ENCODE data around the gene PLPP2. TPM values are rescaled to one million over a fixed set of nuclear protein-coding genes. Genes with fewer than 3 reads are reported as not detected.

The PLPP2 gene
- total RNA-seq, 4 donors from 2014 or later, result 12.1 to 82.5 (median 36.8) TPM

- Histone ChIP-seq H3K36me3 (peaks cover 36 to 91% (median 46%) of the 10 kb centered on the region in 3 donors), H3K4me1 (no peaks in the 10 kb centered on the region), H3K27me3 (no peaks in the 10 kb centered on the region), H3K9me3 (no peaks in the 10 kb centered on the region), H3K27ac (peak overlapping the region in 3 of 4 donors; percentile 9 to 73 (median 65)), H3K4me3 (peak overlapping the region in 3 of 4 donors; percentile 15 to 42 (median 38))
- no peak for DNase-seq
- TF ChIP-seq POLR2A (IDR thresholded peaks at IDR 0.05), result no peak
- no peak for TF ChIP-seq CTCF (IDR thresholded peaks at IDR 0.05)
- WGBS, 2 donors, result 100% methylated on average over 1 of the region's 33 CpGs; no CpG with 5 or more reads in 1 of the 2 donors
- intact Hi-C loops (cut with DNase I), result no loop called here
Measured at GRCh38 chr19:311813-312261, 20.6 kb upstream of the PLPP2 start.

- 83 to 85% methylated on average over 9 to 12 of the region's 24 CpGs for WGBS, 2 donors
- H3K4me1 ChIP-seq, result no peaks in the 10 kb centered on the region
- H3K27me3 ChIP-seq, result no peaks in the 10 kb centered on the region
- TF ChIP-seq POLR2A (IDR thresholded peaks at IDR 0.05) (no peak), CTCF (IDR thresholded peaks at IDR 0.05) (no peak)
- no peaks in the 10 kb centered on the region for H3K9me3 ChIP-seq
- H3K36me3 ChIP-seq, result peaks cover 45 to 91% (median 54%) of the 10 kb centered on the region in 3 donors
- intact Hi-C loops (cut with DNase I), result no loop called here
- DNase-seq, result no peak
- H3K27ac ChIP-seq, result peak overlapping the region; percentile 9 to 73 (median 54)
- H3K4me3 ChIP-seq, result peak overlapping the region; percentile 7 to 42 (median 26)
Measured at GRCh38 chr19:310781-311496, 19.7 kb upstream of the PLPP2 start.

GRCh38 chr19:310141-310651, 19.0 kb upstream of the PLPP2 start:
- H3K36me3 ChIP-seq, result peaks cover 43 to 91% (median 61%) of the 10 kb centered on the region in 3 donors

GRCh38 chr19:309206-309565, 18.0 kb upstream of the PLPP2 start:
- intact Hi-C loops (cut with DNase I), result no loop called here
- 91 to 100% methylated on average over 2 to 11 of the region's 14 CpGs for WGBS, 2 donors
- H3K36me3 ChIP-seq, result peaks cover 35 to 91% (median 64%) of the 10 kb centered on the region in 3 donors
- TF ChIP-seq CTCF (IDR thresholded peaks at IDR 0.05) (no peak), POLR2A (IDR thresholded peaks at IDR 0.05) (no peak)
- no peaks in the 10 kb centered on the region for H3K9me3 ChIP-seq
- no peak overlapping the region for H3K27ac ChIP-seq
- no peaks in the 10 kb centered on the region for H3K4me1 ChIP-seq
- H3K4me3 ChIP-seq, result peak overlapping the region in 2 of 4 donors; percentile 38 to 42
- no peaks in the 10 kb centered on the region for H3K27me3 ChIP-seq
- no peak for DNase-seq

More at GRCh38 chr19:310141-310651, 19.0 kb upstream of the PLPP2 start:
- no peaks in the 10 kb centered on the region for H3K9me3 ChIP-seq
- no peaks in the 10 kb centered on the region for H3K4me1 ChIP-seq
- TF ChIP-seq POLR2A (IDR thresholded peaks at IDR 0.05), result no peak
- H3K27ac ChIP-seq, result peak overlapping the region in 2 of 4 donors; percentile 34 to 73
- no peak for DNase-seq
- 75 to 92% methylated on average over 2 to 15 of the region's 30 CpGs for WGBS, 2 donors
- intact Hi-C loops (cut with DNase I), result no loop called here
- peak overlapping the region; percentile 7 to 42 (median 26) for H3K4me3 ChIP-seq
- no peaks in the 10 kb centered on the region for H3K27me3 ChIP-seq

- no peak for DNase-seq
- intact Hi-C loops (cut with DNase I), result no loop called here
- no peaks in the 10 kb centered on the region for H3K27me3 ChIP-seq
- peak overlapping the region in 2 of 4 donors; percentile 38 to 42 for H3K4me3 ChIP-seq
- 86 to 97% methylated on average over 1 to 9 of the region's 48 CpGs for WGBS, 2 donors
- TF ChIP-seq POLR2A (IDR thresholded peaks at IDR 0.05), result no peak
- TF ChIP-seq CTCF (IDR thresholded peaks at IDR 0.05), result no peak
- H3K9me3 ChIP-seq, result no peaks in the 10 kb centered on the region
- H3K4me1 ChIP-seq, result no peaks in the 10 kb centered on the region
- H3K27ac ChIP-seq, result peak overlapping the region in 2 of 4 donors; percentile 9 to 39
- peaks cover 34 to 85% (median 61%) of the 10 kb centered on the region in 3 donors for H3K36me3 ChIP-seq
Measured at GRCh38 chr19:308471-309205, 17.4 kb upstream of the PLPP2 start.
